ENCODE measurements around the gene F11R. TPM values are rescaled to one million over a fixed set of nuclear protein-coding genes. Genes with fewer than 3 reads are reported as not detected.

F11R gene
- total and polyA plus RNA-seq, 10 of the 15 experiments (the other 5 are each of a cell fraction or from before 2014, with no cell fraction given): 15.3 to 80.9 (median 24.3) TPM

DNA sequence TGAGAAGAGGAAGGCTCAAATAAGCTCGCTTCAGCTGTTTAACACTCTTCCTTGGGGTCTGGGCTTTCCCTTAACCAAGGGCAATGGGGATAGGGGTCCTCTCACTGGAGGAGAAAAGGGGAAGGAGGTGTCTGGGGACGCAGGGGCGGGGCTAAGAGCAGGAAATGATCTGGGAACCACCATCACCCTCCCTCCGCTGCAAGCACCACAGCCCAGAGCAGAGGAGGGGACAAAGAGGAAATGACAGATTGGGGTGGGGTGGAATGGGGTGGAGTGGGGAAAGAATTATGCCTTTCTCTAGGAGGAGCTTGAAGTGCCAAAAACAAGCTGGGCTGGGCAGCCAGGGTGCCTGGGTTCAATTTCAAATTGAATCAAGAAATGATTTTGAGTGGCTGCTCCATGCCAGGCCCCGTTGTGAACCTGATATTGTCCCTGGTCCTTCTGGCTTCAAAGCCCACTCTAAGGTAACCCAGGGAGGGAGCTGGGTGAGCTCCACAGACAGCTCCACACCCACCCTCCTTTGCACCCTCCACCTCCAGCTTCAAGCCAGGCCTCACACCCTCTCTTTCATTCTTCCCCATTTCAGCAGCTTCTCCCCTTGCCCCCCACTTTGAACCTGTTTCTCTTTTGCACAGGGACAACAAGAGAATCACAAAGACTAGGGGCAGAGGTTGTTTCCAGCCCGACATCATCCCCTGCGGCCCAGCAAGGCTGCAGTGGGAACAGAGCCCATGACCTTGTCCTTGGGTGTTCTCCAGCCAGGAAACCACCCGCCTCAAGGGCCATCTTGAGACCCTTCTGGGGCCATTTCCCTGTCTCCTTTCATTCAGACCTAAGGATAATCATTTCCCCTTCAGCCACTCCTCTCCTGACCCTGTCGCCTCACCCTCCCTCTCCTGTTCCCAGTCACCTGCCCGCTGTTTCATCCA is 47.6 kb upstream of the F11R start:
- ChIA-PET RAD21 (ENCODE audit: unreplicated experiment) (interaction anchor here (0.6 to 7.1 kb wide), 22 partner anchors 23 to 429 kb away, joined by 3 to 107 read pairs (median 4); partner anchors contain the start of genes F11R, KLHDC9, NIT1 and PFDN2), CTCF (interaction anchor here (0.8 to 8.6 kb wide), 10 partner anchors 23 to 123 kb away, joined by 3 to 111 read pairs (median 6); partner anchors contain the start of genes KLHDC9, TSTD1 and USF1), SMC1A (ENCODE audit: uncharacterized antibody, unreplicated experiment) (interaction anchor here (0.5 to 9.0 kb wide), 19 partner anchors 9 to 271 kb away, joined by 3 to 134 read pairs (median 5); partner anchors contain the start of genes F11R, KLHDC9, NIT1 and PFDN2), POLR2A (interaction anchor here (0.5 to 6.8 kb wide), 21 partner anchors 8 to 272 kb away, joined by 3 to 139 read pairs (median 4); partner anchors contain the start of genes F11R, KLHDC9, LY9 and NIT1)
- Histone ChIP-seq H2AFZ (ENCODE audit: control insufficient read depth, low read depth, low read length) (no peak overlapping the region), H3K4me1 (ENCODE audit: control insufficient read depth, insufficient read depth, low read length) (peaks cover 20% of the 10 kb centered on the region), H3K27ac (ENCODE audit: control insufficient read depth, insufficient read depth) (peak overlapping the region; percentile 98), H3K9ac (ENCODE audit: control insufficient read depth, insufficient read depth, low read length) (peak overlapping the region; percentile 98), H3K4me3 (peak overlapping the region; percentile 94), H3K36me3 (ENCODE audit: control insufficient read depth in 2 of 2, insufficient read depth in 2 of 2, low read length in 1 of 2) (0 out of 4 replicates have a peak, but pooled peaks cover 0 to 9% of the 10 kb centered on the region in 2 experiments), H3K79me2 (ENCODE audit: control insufficient read depth, insufficient read depth, low read length) (peaks cover 56% of the 10 kb centered on the region), H3K4me2 (ENCODE audit: control insufficient read depth, insufficient read depth) (peak overlapping the region; percentile 99), H3K9me3 (replicated peaks; ENCODE audit: control insufficient read depth, insufficient read depth, low read length) (no peaks in the 10 kb centered on the region), H3K27me3 (replicated peaks in 1 of 2; ENCODE audit: control insufficient read depth in 2 of 2, insufficient read depth in 2 of 2, low read length in 1 of 2) (no peaks in the 10 kb centered on the region), H4K20me1 (ENCODE audit: control insufficient read depth, insufficient read depth) (peaks cover 11% of the 10 kb centered on the region; the same call in 1 of the 2 replicates)
- peak; percentile 81 for ATAC-seq
- 0% methylated on average over 9 of the region's 10 CpGs for WGBS (ENCODE audit: insufficient coverage, insufficient replicate concordance, low lambda C conversion rate, missing lambda C conversion rate)
- peak; percentile 86 for DNase-seq (ENCODE audit: low read depth, low spot score)
- intact Hi-C loops (cut with micrococcal nuclease; ENCODE audit: unreplicated experiment): loop anchor here (1.0 to 2.0 kb wide), 3 partner anchors 22 to 76 kb away; no protein-coding TSS in a partner anchor
- FAIRE-seq: peak; percentile 95
- TSS peak; percentile 98 for BruUV-seq (replicated peaks)
- in situ Hi-C loops (cut with MboI): no loop called here
- 0 out of 4 replicates have a peak, but pooled peaks of 1 of the 2 experiments have one; percentile 25 for TF ChIP-seq ETV6 (conservative IDR thresholded peaks at IDR 0.05 in 1 of 2, IDR thresholded peaks at IDR 0.05 in 1 of 2; ENCODE audit: borderline replicate concordance in 1 of 2, low read depth in 1 of 2)
- TF ChIP-seq SRF (IDR thresholded peaks at IDR 0.05; ENCODE audit: low read depth in 2 of 2, low read length in 2 of 2): 0 out of 4 replicates have a peak, but pooled peaks of 1 of the 2 experiments have one; percentile 36
- peak; percentile 11; the same call in 1 of the 2 replicates for TF ChIP-seq DPF2 (IDR thresholded peaks at IDR 0.05)
- TF ChIP-seq EGR1 (IDR thresholded peaks at IDR 0.05; ENCODE audit: borderline replicate concordance in 1 of 2, low read depth in 2 of 2, low read length in 2 of 2): 0 out of 3 replicates have a peak, but pooled peaks of 1 of the 2 experiments have one; percentile 5
- TF ChIP-seq SP1 (IDR thresholded peaks at IDR 0.05; ENCODE audit: low read depth, low read length): no peak
- peak; percentile 44; the same call in 2 of the 3 replicates for TF ChIP-seq POU2F2 (IDR thresholded peaks at IDR 0.05; ENCODE audit: borderline replicate concordance, low read depth, low read length)
- TF ChIP-seq, protein P1, sequence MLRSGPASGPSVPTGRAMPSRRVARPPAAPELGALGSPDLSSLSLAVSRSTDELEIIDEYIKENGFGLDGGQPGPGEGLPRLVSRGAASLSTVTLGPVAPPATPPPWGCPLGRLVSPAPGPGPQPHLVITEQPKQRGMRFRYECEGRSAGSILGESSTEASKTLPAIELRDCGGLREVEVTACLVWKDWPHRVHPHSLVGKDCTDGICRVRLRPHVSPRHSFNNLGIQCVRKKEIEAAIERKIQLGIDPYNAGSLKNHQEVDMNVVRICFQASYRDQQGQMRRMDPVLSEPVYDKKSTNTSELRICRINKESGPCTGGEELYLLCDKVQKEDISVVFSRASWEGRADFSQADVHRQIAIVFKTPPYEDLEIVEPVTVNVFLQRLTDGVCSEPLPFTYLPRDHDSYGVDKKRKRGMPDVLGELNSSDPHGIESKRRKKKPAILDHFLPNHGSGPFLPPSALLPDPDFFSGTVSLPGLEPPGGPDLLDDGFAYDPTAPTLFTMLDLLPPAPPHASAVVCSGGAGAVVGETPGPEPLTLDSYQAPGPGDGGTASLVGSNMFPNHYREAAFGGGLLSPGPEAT (IDR thresholded peaks at IDR 0.05; ENCODE audit: low read depth): peak; percentile 64; the same call in 1 of the 2 replicates
- TF ChIP-seq, protein P2, sequence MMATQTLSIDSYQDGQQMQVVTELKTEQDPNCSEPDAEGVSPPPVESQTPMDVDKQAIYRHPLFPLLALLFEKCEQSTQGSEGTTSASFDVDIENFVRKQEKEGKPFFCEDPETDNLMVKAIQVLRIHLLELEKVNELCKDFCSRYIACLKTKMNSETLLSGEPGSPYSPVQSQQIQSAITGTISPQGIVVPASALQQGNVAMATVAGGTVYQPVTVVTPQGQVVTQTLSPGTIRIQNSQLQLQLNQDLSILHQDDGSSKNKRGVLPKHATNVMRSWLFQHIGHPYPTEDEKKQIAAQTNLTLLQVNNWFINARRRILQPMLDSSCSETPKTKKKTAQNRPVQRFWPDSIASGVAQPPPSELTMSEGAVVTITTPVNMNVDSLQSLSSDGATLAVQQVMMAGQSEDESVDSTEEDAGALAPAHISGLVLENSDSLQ (IDR thresholded peaks at IDR 0.05): peak; percentile 61
- peak; percentile 35 for TF ChIP-seq SMAD1 (IDR thresholded peaks at IDR 0.05; ENCODE audit: low read depth, partially characterized antibody)
- peak; percentile 54; the same call in 1 of the 2 replicates for TF ChIP-seq PML (IDR thresholded peaks at IDR 0.05; ENCODE audit: low read length)
- TF ChIP-seq, protein P3, sequence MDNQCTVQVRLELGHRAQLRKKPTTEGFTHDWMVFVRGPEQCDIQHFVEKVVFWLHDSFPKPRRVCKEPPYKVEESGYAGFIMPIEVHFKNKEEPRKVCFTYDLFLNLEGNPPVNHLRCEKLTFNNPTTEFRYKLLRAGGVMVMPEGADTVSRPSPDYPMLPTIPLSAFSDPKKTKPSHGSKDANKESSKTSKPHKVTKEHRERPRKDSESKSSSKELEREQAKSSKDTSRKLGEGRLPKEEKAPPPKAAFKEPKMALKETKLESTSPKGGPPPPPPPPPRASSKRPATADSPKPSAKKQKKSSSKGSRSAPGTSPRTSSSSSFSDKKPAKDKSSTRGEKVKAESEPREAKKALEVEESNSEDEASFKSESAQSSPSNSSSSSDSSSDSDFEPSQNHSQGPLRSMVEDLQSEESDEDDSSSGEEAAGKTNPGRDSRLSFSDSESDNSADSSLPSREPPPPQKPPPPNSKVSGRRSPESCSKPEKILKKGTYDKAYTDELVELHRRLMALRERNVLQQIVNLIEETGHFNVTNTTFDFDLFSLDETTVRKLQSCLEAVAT (IDR thresholded peaks at IDR 0.05): 0 out of 2 replicates have a peak, but pooled peaks have one; percentile 35
- TF ChIP-seq SPI1 (IDR thresholded peaks at IDR 0.05; ENCODE audit: borderline replicate concordance, insufficient read depth, low read depth, low read length): peak; percentile 69
- TF ChIP-seq SMAD5 (IDR thresholded peaks at IDR 0.05; ENCODE audit: low read depth): peak; percentile 29; the same call in 1 of the 2 replicates
- peak; percentile 32; the same call in 1 of the 2 replicates for TF ChIP-seq NBN (IDR thresholded peaks at IDR 0.05)
- no peak for TF ChIP-seq CHD1 (IDR thresholded peaks at IDR 0.05; ENCODE audit: low read depth, low read length)
- TF ChIP-seq GABPA (IDR thresholded peaks at IDR 0.05; ENCODE audit: low read depth): peak; percentile 69; the same call in 1 of the 2 replicates

Measured in GM12878 (cell line).